GM23338 (cell line): ENCODE results near the gene PARG.
"Not testable (repeated sequence)": the region's sequence is repeated elsewhere in the genome, so short reads cannot be mapped to it uniquely, and the experiment has no call there.

Experiments
- CREB1 ChIP-seq: fragments of 250-450 bp; sonication (Bioruptor Pico); IDR thresholded peaks from 2 replicates; pipeline ENCODE4 v1.5.0; 2020; ENCODE audit warnings: low read depth, mild to moderate bottlenecking, moderate library complexity
- CTCF ChIP-seq, 2 experiments: fragments of 200-600 bp in 1 of 2; sonication (generic) in 1 of 2; conservative IDR thresholded peaks; 2 replicates each; pipeline versions ENCODE4 v1.5.1 to v1.6.1; 2016 to 2017; ENCODE audit warnings: antibody characterized with exemption in 2 of 2, low read depth in 2 of 2, mild to moderate bottlenecking in 2 of 2, moderate library complexity in 1 of 2
- ETS1 ChIP-seq: IDR thresholded peaks from 2 replicates; pipeline ENCODE4 v1.6.1; 2016; ENCODE audit warnings: antibody characterized with exemption
- EZH2 ChIP-seq: fragments of 200-600 bp; sonication (generic); IDR thresholded peaks from one replicate; pipeline ENCODE4 v1.8.0; 2017; ENCODE audit warnings: antibody characterized with exemption, mild to moderate bottlenecking, low read depth; ENCODE audit not compliant: unreplicated experiment
- EZH2phosphoT487 ChIP-seq: fragments of 200-600 bp; sonication (generic); IDR thresholded peaks from one replicate; pipeline ENCODE4 v1.8.1; 2018; ENCODE audit warnings: antibody characterized with exemption; ENCODE audit not compliant: unreplicated experiment
- JUNB ChIP-seq: IDR thresholded peaks from one replicate; pipeline ENCODE4 v1.6.1; 2016; ENCODE audit warnings: antibody characterized with exemption; ENCODE audit not compliant: unreplicated experiment
- NANOG ChIP-seq: IDR thresholded peaks from 2 replicates; pipeline ENCODE4 v1.6.1; 2016; ENCODE audit warnings: antibody characterized with exemption, borderline replicate concordance
- POLR2AphosphoS5 ChIP-seq: IDR thresholded peaks from 2 replicates; pipeline ENCODE4 v1.6.1; 2016; ENCODE audit warnings: antibody characterized with exemption, low read depth
- REST ChIP-seq: IDR thresholded peaks from one replicate; pipeline ENCODE4 v1.6.1; 2018; ENCODE audit warnings: antibody characterized with exemption; ENCODE audit not compliant: unreplicated experiment
- STAT1 ChIP-seq: IDR thresholded peaks from one replicate; pipeline ENCODE4 v1.6.1; 2016; ENCODE audit warnings: antibody characterized with exemption; ENCODE audit not compliant: unreplicated experiment
- ZNF114 ChIP-seq: fragments of 250-450 bp; sonication (Bioruptor Pico); IDR thresholded peaks from 2 replicates; pipeline ENCODE4 v1.5.0; 2020; ENCODE audit warnings: mild to moderate bottlenecking, moderate library complexity
- ZNF331 ChIP-seq: fragments of 250-450 bp; sonication (Bioruptor Pico); IDR thresholded peaks from 2 replicates; pipeline ENCODE4 v1.5.0; 2020; ENCODE audit warnings: low read depth, mild to moderate bottlenecking, moderate library complexity
- ZNF462 ChIP-seq: fragments of 250-450 bp; sonication (Bioruptor Pico); IDR thresholded peaks from 2 replicates; pipeline ENCODE4 v1.5.0; 2020; ENCODE audit warnings: mild to moderate bottlenecking, moderate library complexity

- not testable (repeated sequence) for TF ChIP-seq REST; CTCF (conservative IDR thresholded peaks at IDR 0.05; ENCODE audit: low read depth in 2 of 2); POLR2AphosphoS5; JUNB; ETS1; ZNF331 (CRISPR knock-in tag); NANOG; ZNF462 (CRISPR knock-in tag); EZH2; CREB1; STAT1; ZNF114 (CRISPR knock-in tag); EZH2phosphoT487
Measured at GRCh38 chr10:49917927-49918326, 23.9 kb downstream of the PARG start.
